ENCODE data around the gene PBX2. TPM values are rescaled to one million over a fixed set of nuclear protein-coding genes. Genes with fewer than 3 reads are reported as not detected.
"Not testable (repeated sequence)": the region's sequence is repeated elsewhere in the genome, so short reads cannot be mapped to it uniquely, and the experiment has no call there.

PBX2 gene
- total RNA-seq, 2 experiments from 2014 or later, result 46.5 to 47.7 TPM

- peaks cover 1% of the 10 kb centered on the region for H3K36me3 Mint-ChIP-seq (ENCODE audit: low read depth)
- intact Hi-C loops (cut with micrococcal nuclease), result loop anchor here (5.0 to 10.0 kb wide), 4 partner anchors 654 to 1006 kb away; partner anchors contain the start of genes ATP6V1G2, DDX39B, HSD17B8 and MICB
- no peaks in the 10 kb centered on the region for H3K27me3 Mint-ChIP-seq (ENCODE audit: low read depth)
- H3K4me3 Mint-ChIP-seq, result no peak overlapping the region
- H3K27ac Mint-ChIP-seq, result no peak overlapping the region
- H3K4me1 Mint-ChIP-seq (ENCODE audit: low read depth), result peaks cover 28% of the 10 kb centered on the region
- no peaks in the 10 kb centered on the region for H3K9me3 Mint-ChIP-seq
- DNase-seq, result no peak
- CTCF ChIA-PET, result interaction anchor here (0.6 kb wide), 1 partner anchor 58 kb away, joined by 3 read pairs; no protein-coding TSS in a partner anchor
Measured at GRCh38 chr6:32198345-32198696, 8.3 kb upstream of the PBX2 start.

- no peaks in the 10 kb centered on the region for H3K9me3 Mint-ChIP-seq
- CTCF ChIA-PET, result interaction anchor here (0.7 kb wide), 1 partner anchor 177 kb away, joined by 3 read pairs; no protein-coding TSS in a partner anchor
Measured at GRCh38 chr6:32196682-32197616, 6.9 kb upstream of the PBX2 start.

GRCh38 chr6:32195902-32196681 lies 6.1 kb upstream of the PBX2 start:
- Mint-ChIP-seq H3K27me3 (ENCODE audit: low read depth) (no peaks in the 10 kb centered on the region), H3K9me3 (no peaks in the 10 kb centered on the region), H3K27ac (peak overlapping the region; percentile 98), H3K36me3 (ENCODE audit: low read depth) (peaks cover 8% of the 10 kb centered on the region), H3K4me3 (peak overlapping the region; percentile 97), H3K4me1 (ENCODE audit: low read depth) (peaks cover 35% of the 10 kb centered on the region)
- CTCF ChIA-PET, result interaction anchor here (0.6 to 2.0 kb wide), 11 partner anchors 9 to 81 kb away, joined by 3 to 11 read pairs (median 5); partner anchors contain the start of genes AGPAT1 and RNF5
- intact Hi-C loops (cut with micrococcal nuclease), result loop anchor here (1.0 to 10.0 kb wide), 9 partner anchors 18 to 1009 kb away; partner anchors contain the start of genes ATF6B, ATP6V1G2, DDX39B and HSD17B8
- DNase-seq, result peak; percentile 73

More at GRCh38 chr6:32196682-32197616, 6.9 kb upstream of the PBX2 start:
- Mint-ChIP-seq H3K4me3 (peak overlapping the region; percentile 97), H3K36me3 (ENCODE audit: low read depth) (peaks cover 1% of the 10 kb centered on the region), H3K4me1 (ENCODE audit: low read depth) (peaks cover 32% of the 10 kb centered on the region), H3K27ac (peak overlapping the region; percentile 98), H3K27me3 (ENCODE audit: low read depth) (no peaks in the 10 kb centered on the region)
- no peak for DNase-seq
- intact Hi-C loops (cut with micrococcal nuclease), result loop anchor here (5.0 to 10.0 kb wide), 4 partner anchors 652 to 1008 kb away; partner anchors contain the start of genes ATP6V1G2, DDX39B, HSD17B8 and MICB

GRCh38 chr6:32195652-32195901 lies 5.6 kb upstream of the PBX2 start:
- intact Hi-C loops (cut with micrococcal nuclease), result loop anchor here (1.0 to 10.0 kb wide), 9 partner anchors 17 to 1009 kb away; partner anchors contain the start of genes ATF6B, ATP6V1G2, DDX39B and HSD17B8
- H3K9me3 Mint-ChIP-seq, result no peaks in the 10 kb centered on the region
- CTCF ChIA-PET, result interaction anchor here (0.6 to 2.0 kb wide), 12 partner anchors 10 to 81 kb away, joined by 3 to 11 read pairs (median 4); partner anchors contain the start of genes AGPAT1 and RNF5

GRCh38 chr6:32194825-32195651 lies 5.0 kb upstream of the PBX2 start:
- intact Hi-C loops (cut with micrococcal nuclease), result loop anchor here (1.0 to 10.0 kb wide), 10 partner anchors 17 to 1010 kb away; partner anchors contain the start of genes ATF6B, ATP6V1G2, CLIC1 and DDX39B
- Mint-ChIP-seq H3K36me3 (ENCODE audit: low read depth) (peaks cover 10% of the 10 kb centered on the region), H3K27ac (peak overlapping the region; percentile 95), H3K4me1 (ENCODE audit: low read depth) (peaks cover 36% of the 10 kb centered on the region), H3K27me3 (ENCODE audit: low read depth) (no peaks in the 10 kb centered on the region), H3K9me3 (no peaks in the 10 kb centered on the region), H3K4me3 (peak overlapping the region; percentile 97)
- peak; percentile 66 for DNase-seq
- CTCF ChIA-PET, result interaction anchor here (0.6 to 2.0 kb wide), 11 partner anchors 10 to 80 kb away, joined by 3 to 11 read pairs (median 5); partner anchors contain the start of genes AGPAT1 and RNF5

More at GRCh38 chr6:32195652-32195901, 5.6 kb upstream of the PBX2 start:
- Mint-ChIP-seq H3K27ac (peak overlapping the region; percentile 95), H3K27me3 (ENCODE audit: low read depth) (no peaks in the 10 kb centered on the region), H3K4me1 (ENCODE audit: low read depth) (peaks cover 36% of the 10 kb centered on the region), H3K4me3 (peak overlapping the region; percentile 97), H3K36me3 (ENCODE audit: low read depth) (peaks cover 10% of the 10 kb centered on the region)
- DNase-seq, result peak; percentile 100

GRCh38 chr6:32194388-32194787 lies 4.4 kb upstream of the PBX2 start:
- CTCF ChIA-PET, result interaction anchor here (1.9 to 2.0 kb wide), 2 partner anchors 17 to 77 kb away, joined by 3 to 11 read pairs; partner anchors contain the start of genes AGPAT1 and RNF5
- Mint-ChIP-seq H3K27ac (peak overlapping the region; percentile 95), H3K36me3 (ENCODE audit: low read depth) (peaks cover 10% of the 10 kb centered on the region), H3K4me1 (ENCODE audit: low read depth) (peaks cover 36% of the 10 kb centered on the region), H3K27me3 (ENCODE audit: low read depth) (no peaks in the 10 kb centered on the region), H3K4me3 (peak overlapping the region; percentile 97), H3K9me3 (no peaks in the 10 kb centered on the region)
- no peak for DNase-seq
- intact Hi-C loops (cut with micrococcal nuclease), result loop anchor here (5.0 to 10.0 kb wide), 4 partner anchors 457 to 1010 kb away; partner anchors contain the start of genes ATP6V1G2, CLIC1, DDX39B and HSD17B8

GRCh38 chr6:32193096-32193495 lies 3.1 kb upstream of the PBX2 start:
- H3K27me3 Mint-ChIP-seq (ENCODE audit: low read depth); H3K9me3 Mint-ChIP-seq; DNase-seq: not testable (repeated sequence)
- CTCF ChIA-PET, result interaction anchor here (0.5 to 1.4 kb wide), 5 partner anchors 33 to 233 kb away, joined by 3 to 6 read pairs (median 3); no protein-coding TSS in a partner anchor
- H3K36me3 Mint-ChIP-seq (ENCODE audit: low read depth), result peaks cover 21% of the 10 kb centered on the region
- H3K4me1 Mint-ChIP-seq (ENCODE audit: low read depth), result peaks cover 48% of the 10 kb centered on the region
- H3K27ac Mint-ChIP-seq, result peak overlapping the region; percentile 99
- intact Hi-C loops (cut with micrococcal nuclease), result loop anchor here (5.0 to 10.0 kb wide), 4 partner anchors 456 to 1012 kb away; partner anchors contain the start of genes ATP6V1G2, CLIC1, DDX39B and HSD17B8
- peak overlapping the region; percentile 95 for H3K4me3 Mint-ChIP-seq

GRCh38 chr6:32192608-32193039 lies 2.6 kb upstream of the PBX2 start, which contains the start of gene GPSM3:
GPSM3 (minus strand) TSS chr6:32192643; CDS start chr6:32192513, 130 bp downstream.
- CTCF ChIA-PET, result interaction anchor here (0.5 to 1.4 kb wide), 5 partner anchors 33 to 233 kb away, joined by 3 to 6 read pairs (median 3); no protein-coding TSS in a partner anchor
- Mint-ChIP-seq H3K36me3 (ENCODE audit: low read depth) (peaks cover 23% of the 10 kb centered on the region), H3K9me3 (no peaks in the 10 kb centered on the region), H3K27ac (peak within 1 kb of the TSS; percentile 99), H3K4me1 (ENCODE audit: low read depth) (peaks cover 53% of the 10 kb centered on the region), H3K27me3 (ENCODE audit: low read depth) (no peaks in the 10 kb centered on the region), H3K4me3 (peak within 1 kb of the TSS; percentile 95)
- DNase-seq, result peak; percentile 76
- intact Hi-C loops (cut with micrococcal nuclease), result loop anchor here (5.0 to 10.0 kb wide), 4 partner anchors 455 to 1012 kb away; partner anchors contain the start of genes ATP6V1G2, CLIC1, DDX39B and HSD17B8

GRCh38 chr6:32191696-32192607 lies 1.9 kb upstream of the PBX2 start:
- peaks cover 58% of the 10 kb centered on the region for H3K4me1 Mint-ChIP-seq (ENCODE audit: low read depth)
- DNase-seq, result peak; percentile 52

More at GRCh38 chr6:32191696-32192607, 1.9 kb upstream of the PBX2 start:
- peak overlapping the region; percentile 95 for H3K4me3 Mint-ChIP-seq
- CTCF ChIA-PET, result interaction anchor here (0.5 to 1.4 kb wide), 3 partner anchors 34 to 74 kb away, joined by 3 to 6 read pairs (median 3); no protein-coding TSS in a partner anchor
- H3K9me3 Mint-ChIP-seq, result no peaks in the 10 kb centered on the region
- H3K36me3 Mint-ChIP-seq (ENCODE audit: low read depth), result peaks cover 30% of the 10 kb centered on the region
- H3K27ac Mint-ChIP-seq, result peak overlapping the region; percentile 99
- H3K27me3 Mint-ChIP-seq (ENCODE audit: low read depth), result no peaks in the 10 kb centered on the region
- intact Hi-C loops (cut with micrococcal nuclease), result loop anchor here (5.0 to 10.0 kb wide), 4 partner anchors 455 to 1013 kb away; partner anchors contain the start of genes ATP6V1G2, CLIC1, DDX39B and HSD17B8
